ENCODE measurements around the gene HHAT. TPM values are rescaled to one million over a fixed set of nuclear protein-coding genes. Genes with fewer than 3 reads are reported as not detected.
A peak's percentile ranks its signal among the peaks of the same experiment; 100 is the strongest.

Gene HHAT
- total and polyA plus RNA-seq, 7 donors, result 0.11 to 0.64 (median 0.16) TPM

GRCh38 chr1:210448297-210448892, 119.7 kb downstream of the HHAT start:
- peak; percentile 48 for TF ChIP-seq CTCF (IDR thresholded peaks at IDR 0.05)
- H3K27ac ChIP-seq, result no peak overlapping the region
- no peaks in the 10 kb centered on the region for H3K9me3 ChIP-seq
- intact Hi-C loops (cut with DNase I), result loop anchor here in 1 of 2 donors (5.0 kb wide), 1 partner anchor 684 kb away; the partner anchor contains the start of gene KCNH1
- DNase-seq (no peak), ATAC-seq (no peak)
- H3K27me3 ChIP-seq (ENCODE audit: insufficient read depth in 3 of 3, low read length in 2 of 3), result peaks cover 0 to 3% (median 0%) of the 10 kb centered on the region in 3 donors
- no peaks in the 10 kb centered on the region for H3K4me1 ChIP-seq
- H3K36me3 ChIP-seq (ENCODE audit: insufficient read depth in 1 of 2, low read depth in 1 of 2), result no peaks in the 10 kb centered on the region
- 48 to 58% (median 56%) methylated on average over 4 of the region's 4 CpGs for WGBS, 3 donors
- no peak overlapping the region for H3K4me3 ChIP-seq

DNA sequence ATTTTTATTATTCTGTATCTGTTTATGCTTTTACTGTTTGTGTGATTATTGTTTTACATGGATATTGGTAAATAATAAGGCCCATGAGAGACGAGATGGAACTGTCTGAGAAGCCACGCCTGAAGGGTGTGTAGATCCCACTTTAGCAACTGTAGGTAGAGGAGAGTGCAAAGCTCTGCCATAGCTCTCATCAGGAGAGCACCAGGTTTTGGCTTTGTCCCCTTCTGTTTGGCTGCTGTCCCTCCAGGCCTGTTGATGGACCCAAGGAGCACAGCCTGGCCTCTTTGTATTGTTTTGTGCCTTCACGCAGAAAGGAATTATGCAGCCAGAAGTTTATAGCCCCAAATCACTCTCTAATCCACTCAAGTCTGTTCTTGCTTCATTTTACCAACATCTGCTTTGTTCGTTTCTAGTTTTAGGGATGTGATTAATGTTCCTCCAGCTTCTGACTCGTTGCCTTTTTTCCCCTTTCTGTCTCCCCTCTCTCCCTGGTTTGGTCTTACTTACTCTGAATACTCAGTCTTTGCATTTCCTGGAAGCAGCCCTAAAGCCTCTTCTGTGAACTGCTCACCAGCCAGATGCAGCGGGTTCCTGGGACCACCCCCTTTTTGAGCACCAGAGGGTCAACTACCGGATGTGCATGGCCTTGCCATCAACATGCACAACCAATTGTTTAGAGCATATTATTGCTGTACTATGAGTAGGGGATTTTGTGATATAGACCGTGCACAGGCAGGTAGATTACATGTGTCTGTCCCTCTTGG, 127.3 kb downstream of the HHAT start:
- TF ChIP-seq CTCF (IDR thresholded peaks at IDR 0.05), result no peak
- 46 to 58% (median 51%) methylated on average over 8 of the region's 8 CpGs for WGBS, 3 donors
- ATAC-seq (no peak), DNase-seq (no peak)
- H3K4me3 ChIP-seq, result no peak overlapping the region
- intact Hi-C loops (cut with DNase I), result no loop called here
- no peaks in the 10 kb centered on the region for H3K9me3 ChIP-seq
- H3K4me1 ChIP-seq, result no peaks in the 10 kb centered on the region
- H3K27ac ChIP-seq, result no peak overlapping the region
- peaks cover 0 to 3% (median 0%) of the 10 kb centered on the region in 3 donors for H3K27me3 ChIP-seq (ENCODE audit: insufficient read depth in 3 of 3, low read length in 2 of 3)
- H3K36me3 ChIP-seq (ENCODE audit: insufficient read depth in 1 of 2, low read depth in 1 of 2), result no peaks in the 10 kb centered on the region

GRCh38 chr1:210456731-210457255, 128.1 kb downstream of the HHAT start:
- no peak for DNase-seq
- intact Hi-C loops (cut with DNase I), result no loop called here
- no peaks in the 10 kb centered on the region for H3K4me1 ChIP-seq
- no peak for ATAC-seq
- no peak overlapping the region for H3K27ac ChIP-seq
- no peak for TF ChIP-seq CTCF (IDR thresholded peaks at IDR 0.05)
- H3K27me3 ChIP-seq (ENCODE audit: insufficient read depth in 3 of 3, low read length in 2 of 3), result peaks cover 0 to 3% (median 0%) of the 10 kb centered on the region in 3 donors
- no peak overlapping the region for H3K4me3 ChIP-seq
- 78 to 87% (median 84%) methylated on average over 6 of the region's 6 CpGs for WGBS, 3 donors
- no peaks in the 10 kb centered on the region for H3K9me3 ChIP-seq
- no peaks in the 10 kb centered on the region for H3K36me3 ChIP-seq (ENCODE audit: insufficient read depth in 1 of 2, low read depth in 1 of 2)

GRCh38 chr1:210457568-210457967, 128.9 kb downstream of the HHAT start:
- Histone ChIP-seq H3K27ac (no peak overlapping the region), H3K27me3 (ENCODE audit: insufficient read depth in 3 of 3, low read length in 2 of 3) (peaks cover 0 to 3% (median 0%) of the 10 kb centered on the region in 3 donors), H3K36me3 (ENCODE audit: insufficient read depth in 1 of 2, low read depth in 1 of 2) (no peaks in the 10 kb centered on the region), H3K9me3 (no peaks in the 10 kb centered on the region), H3K4me3 (no peak overlapping the region), H3K4me1 (no peaks in the 10 kb centered on the region)
- no peak for DNase-seq
- no peak for ATAC-seq
- intact Hi-C loops (cut with DNase I), result no loop called here
- 82 to 87% (median 83%) methylated on average over 4 of the region's 4 CpGs for WGBS, 3 donors
- TF ChIP-seq CTCF (IDR thresholded peaks at IDR 0.05), result no peak
